ENCODE data around the gene BBS9.
A peak's percentile ranks its signal among the peaks of the same experiment; 100 is the strongest.

BBS9 gene

DNA sequence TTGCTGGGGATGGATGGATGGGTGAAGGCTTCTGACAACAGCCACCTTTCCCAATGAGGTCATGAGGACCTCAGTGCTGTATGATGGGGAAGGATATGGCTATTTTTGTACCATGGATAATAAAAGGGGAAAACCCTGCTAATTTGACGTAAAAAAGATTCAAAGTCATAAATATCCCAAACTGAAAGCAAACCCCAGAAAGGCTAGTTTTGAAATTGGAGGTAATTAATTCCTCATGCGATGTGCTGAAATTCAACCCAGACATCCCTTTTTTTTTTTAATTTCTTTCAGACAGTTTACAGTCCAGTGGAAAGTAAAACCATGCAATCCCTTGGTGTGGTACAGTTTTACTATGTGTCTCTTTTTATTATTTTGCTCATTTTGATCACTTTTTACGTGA is 521.5 kb downstream of the BBS9 start:
- DNase-seq (ENCODE audit: low spot score) = no peak

DNA sequence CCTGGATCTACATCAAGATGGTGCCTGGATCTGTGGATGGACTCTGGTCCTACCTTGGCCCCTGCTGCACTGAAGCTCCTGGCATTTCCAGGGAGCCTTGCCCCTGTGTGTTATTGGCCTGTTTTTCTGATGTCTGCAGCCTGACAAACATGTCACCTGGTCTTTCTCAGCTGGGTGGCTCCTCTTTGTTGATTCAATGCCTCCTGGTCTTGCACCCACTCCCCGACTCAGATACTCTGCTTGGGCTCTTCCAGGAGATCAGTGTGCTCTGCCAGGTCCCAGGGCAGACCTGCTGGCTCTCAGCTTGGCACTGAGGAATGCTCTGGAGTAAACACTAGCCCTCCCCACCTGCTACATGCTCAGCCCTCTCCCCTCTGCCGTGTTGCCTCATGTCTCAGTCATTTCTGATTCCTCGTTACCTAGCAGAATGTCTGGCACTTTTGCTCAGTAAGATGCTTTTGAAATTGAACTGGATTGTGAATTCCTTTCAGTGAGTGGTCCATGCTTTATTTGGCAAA is 522.7 kb downstream of the BBS9 start:
- no peak for DNase-seq (ENCODE audit: low spot score)

DNA sequence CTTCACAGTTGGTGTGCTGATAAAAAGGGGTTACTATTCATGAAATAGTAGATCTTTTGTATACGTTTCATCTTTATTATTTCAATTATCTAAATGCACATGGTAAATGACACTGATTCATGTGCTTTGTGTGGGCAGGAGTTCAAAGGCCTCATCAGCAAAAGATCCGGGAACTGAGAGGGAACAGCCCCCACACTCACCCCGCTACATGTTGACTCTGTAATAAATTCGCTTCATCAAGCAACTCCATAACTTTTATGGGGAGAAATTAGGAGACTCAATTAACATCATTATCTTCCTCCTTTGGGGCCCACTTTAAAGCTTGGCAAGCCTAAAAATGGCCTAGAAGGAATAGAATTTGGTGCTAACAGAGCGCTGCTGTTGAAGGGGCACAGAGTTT is 525.3 kb downstream of the BBS9 start:
- peak; percentile 11 for DNase-seq (ENCODE audit: low spot score)

All from SW480 (cell line).